DOHH2 (cell line): ENCODE measurements around the gene DCAF12L1.

Experiments used
- H3F3A ChIP-seq: fragments of 200-600 bp; sonication (generic), shearing (Covaris generic); 2 replicates; pipeline ENCODE4 v1.6.0; 2016; ENCODE audit warnings: antibody characterized with exemption, mild to moderate bottlenecking; ENCODE audit not compliant: control insufficient read depth, insufficient read depth
- H3K27ac ChIP-seq: fragments of 200-600 bp; sonication (generic); 2 replicates; pipeline ENCODE4 v1.5.1; 2014; ENCODE audit warnings: low read depth, mild to moderate bottlenecking, low read length, moderate library complexity
- H3K27me3 ChIP-seq: fragments of 200-600 bp; sonication (generic); 2 replicates; pipeline ENCODE4 v1.6.1; 2014; ENCODE audit warnings: mild to moderate bottlenecking, low read length, mixed read lengths; ENCODE audit not compliant: control insufficient read depth
- H3K36me3 ChIP-seq: fragments of 200-600 bp; sonication (generic); 2 replicates; pipeline ENCODE4 v1.6.1; 2014; ENCODE audit warnings: mild to moderate bottlenecking, low read length, moderate library complexity, mixed read lengths; ENCODE audit not compliant: control insufficient read depth
- H3K4me1 ChIP-seq: fragments of 200-600 bp; sonication (generic); 2 replicates; pipeline ENCODE4 v1.6.1; 2014; ENCODE audit warnings: mild to moderate bottlenecking, low read length, mixed read lengths; ENCODE audit not compliant: control insufficient read depth
- H3K4me2 ChIP-seq: fragments of 200-600 bp; sonication (generic); 2 replicates; pipeline ENCODE4 v1.6.0; 2014; ENCODE audit warnings: mild to moderate bottlenecking, low read length, moderate library complexity
- H3K4me3 ChIP-seq: fragments of 200-600 bp; sonication (generic); 2 replicates; pipeline ENCODE4 v1.5.1; 2014; ENCODE audit warnings: mild to moderate bottlenecking, low read length, mixed read lengths
- H3K79me2 ChIP-seq: fragments of 200-600 bp; sonication (generic); 2 replicates; pipeline ENCODE4 v1.6.1; 2014; ENCODE audit warnings: mild to moderate bottlenecking, low read length, mixed read lengths; ENCODE audit not compliant: control insufficient read depth
- H3K9me2 ChIP-seq: fragments of 200-600 bp; sonication (generic); replicated peaks from 2 replicates; pipeline ENCODE4 v1.6.1; 2014; ENCODE audit warnings: mild to moderate bottlenecking, low read length, mixed read lengths; ENCODE audit not compliant: control insufficient read depth
- H3K9me3 ChIP-seq: fragments of 200-600 bp; sonication (generic); 2 replicates; pipeline ENCODE4 v1.6.1; 2014; ENCODE audit warnings: antibody characterized with exemption, low read length, mixed read lengths; ENCODE audit not compliant: control insufficient read depth, insufficient read depth
- H4K20me1 ChIP-seq: fragments of 200-600 bp; sonication (generic); 2 replicates; pipeline ENCODE4 v1.6.0; 2014; ENCODE audit warnings: low read depth, mild to moderate bottlenecking, antibody characterized with exemption, low read length, moderate library complexity; ENCODE audit not compliant: control insufficient read depth, insufficient read depth
- EZH2phosphoT487 ChIP-seq: fragments of 200-600 bp; sonication (generic); IDR thresholded peaks from 2 replicates; pipeline ENCODE4 v1.6.1; 2017; ENCODE audit warnings: borderline replicate concordance, mild to moderate bottlenecking, antibody characterized with exemption, low read length, moderate library complexity, mixed read lengths
- TF ChIP-seq, protein P1 (sequence below): fragments of 200-600 bp; sonication (generic); IDR thresholded peaks from one replicate; pipeline ENCODE4 v1.5.1; 2014; ENCODE audit warnings: antibody characterized with exemption, mild to moderate bottlenecking, low read depth, low read length; ENCODE audit not compliant: poor library complexity, severe bottlenecking

Gene DCAF12L1

DNA sequence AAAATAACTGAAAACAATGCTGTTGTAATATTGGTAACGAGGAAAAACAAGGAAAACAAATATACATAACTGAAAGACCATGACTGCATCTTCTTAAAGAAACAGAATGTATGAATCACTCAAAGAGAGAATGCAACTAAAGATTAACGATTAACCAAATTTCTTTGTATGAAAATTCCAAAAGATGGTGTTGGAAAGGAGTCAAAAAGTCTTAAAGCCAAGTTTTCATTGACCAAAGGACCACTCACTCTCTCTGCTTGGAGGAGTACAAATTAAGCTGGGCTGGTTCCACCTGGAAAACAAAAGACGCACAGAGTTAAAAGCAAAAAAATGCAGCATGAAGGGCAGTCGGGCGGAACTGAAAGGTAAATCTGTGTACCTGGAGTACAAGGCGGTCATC lies 1.8 kb downstream of the DCAF12L1 start:
- no peaks in the 10 kb centered on the region for H3K27me3 ChIP-seq
- no peak overlapping the region for H3K4me2 ChIP-seq
- H3K4me3 ChIP-seq, result no peak overlapping the region
- H3K9me2 ChIP-seq, result no peaks in the 10 kb centered on the region
- no peaks in the 10 kb centered on the region for H3K4me1 ChIP-seq
- no peaks in the 10 kb centered on the region for H4K20me1 ChIP-seq
- H3K9me3 ChIP-seq, result no peaks in the 10 kb centered on the region
- no peaks in the 10 kb centered on the region for H3F3A ChIP-seq
- TF ChIP-seq, protein P1, sequence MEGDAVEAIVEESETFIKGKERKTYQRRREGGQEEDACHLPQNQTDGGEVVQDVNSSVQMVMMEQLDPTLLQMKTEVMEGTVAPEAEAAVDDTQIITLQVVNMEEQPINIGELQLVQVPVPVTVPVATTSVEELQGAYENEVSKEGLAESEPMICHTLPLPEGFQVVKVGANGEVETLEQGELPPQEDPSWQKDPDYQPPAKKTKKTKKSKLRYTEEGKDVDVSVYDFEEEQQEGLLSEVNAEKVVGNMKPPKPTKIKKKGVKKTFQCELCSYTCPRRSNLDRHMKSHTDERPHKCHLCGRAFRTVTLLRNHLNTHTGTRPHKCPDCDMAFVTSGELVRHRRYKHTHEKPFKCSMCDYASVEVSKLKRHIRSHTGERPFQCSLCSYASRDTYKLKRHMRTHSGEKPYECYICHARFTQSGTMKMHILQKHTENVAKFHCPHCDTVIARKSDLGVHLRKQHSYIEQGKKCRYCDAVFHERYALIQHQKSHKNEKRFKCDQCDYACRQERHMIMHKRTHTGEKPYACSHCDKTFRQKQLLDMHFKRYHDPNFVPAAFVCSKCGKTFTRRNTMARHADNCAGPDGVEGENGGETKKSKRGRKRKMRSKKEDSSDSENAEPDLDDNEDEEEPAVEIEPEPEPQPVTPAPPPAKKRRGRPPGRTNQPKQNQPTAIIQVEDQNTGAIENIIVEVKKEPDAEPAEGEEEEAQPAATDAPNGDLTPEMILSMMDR, result no peak
- no peak for TF ChIP-seq EZH2phosphoT487
- no peaks in the 10 kb centered on the region for H3K79me2 ChIP-seq
- no peak overlapping the region for H3K27ac ChIP-seq
- no peaks in the 10 kb centered on the region for H3K36me3 ChIP-seq

DNA sequence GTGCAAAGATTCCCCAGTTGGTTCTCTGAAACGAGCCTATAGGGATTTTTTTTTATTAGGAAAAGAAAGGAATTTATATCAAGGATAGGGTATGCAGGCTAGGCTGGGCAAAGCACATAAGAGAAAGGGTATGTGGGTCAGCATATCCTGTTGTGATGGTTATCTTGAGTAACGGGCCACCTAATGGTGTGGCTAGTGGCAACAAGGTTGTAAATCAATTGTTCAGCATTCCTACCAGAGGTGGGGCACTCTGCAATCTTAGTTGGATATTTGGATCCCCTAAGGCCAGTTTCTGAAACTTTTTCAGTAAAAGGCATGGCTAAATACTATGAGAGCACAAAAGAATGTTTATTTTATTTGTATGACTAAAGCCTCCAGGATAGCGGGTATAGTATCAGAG lies 42.7 kb downstream of the DCAF12L1 start:
- H3K4me1 ChIP-seq, result no peaks in the 10 kb centered on the region
- H3K4me3 ChIP-seq, result no peak overlapping the region
- H3F3A ChIP-seq, result no peaks in the 10 kb centered on the region
- no peaks in the 10 kb centered on the region for H3K27me3 ChIP-seq
- H3K27ac ChIP-seq, result no peak overlapping the region
- no peaks in the 10 kb centered on the region for H3K9me2 ChIP-seq
- no peaks in the 10 kb centered on the region for H3K9me3 ChIP-seq
- no peak overlapping the region for H3K4me2 ChIP-seq
- no peaks in the 10 kb centered on the region for H3K36me3 ChIP-seq
- no peaks in the 10 kb centered on the region for H3K79me2 ChIP-seq
- TF ChIP-seq, protein P1, result no peak
- TF ChIP-seq EZH2phosphoT487, result no peak
- H4K20me1 ChIP-seq, result no peaks in the 10 kb centered on the region
